H1 (cell line): ENCODE data around the gene MOGAT3. TPM values are rescaled to one million over a fixed set of nuclear protein-coding genes. Genes with fewer than 3 reads are reported as not detected.

ENCODE experiments used
- ATF2 ChIP-seq: IDR thresholded peaks from 2 replicates; pipeline ENCODE4 v1.6.1; 2012; ENCODE audit warnings: low read length, inconsistent platforms
- CHD2 ChIP-seq: IDR thresholded peaks from 2 replicates; pipeline ENCODE4 v1.6.1; 2012; ENCODE audit warnings: low read length, improper control_type of control experiment
- CTBP2 ChIP-seq: IDR thresholded peaks from 2 replicates; pipeline ENCODE4 v1.7.0; 2011; ENCODE audit warnings: borderline replicate concordance, mild to moderate bottlenecking, moderate library complexity, mixed read lengths, low read length; ENCODE audit not compliant: insufficient read depth, insufficient read length
- EZH2 ChIP-seq: fragments of 200-600 bp; sonication (generic); IDR thresholded peaks from 2 replicates; pipeline ENCODE4 v1.7.1; 2012; ENCODE audit warnings: low read depth, mild to moderate bottlenecking, moderate library complexity, low read length, inconsistent platforms; ENCODE audit not compliant: severe bottlenecking
- HDAC2 ChIP-seq, 2 experiments: fragments of 300-600 bp in 1 of 2; sonication (generic) in 1 of 2; IDR thresholded peaks; 2 replicates each; pipeline ENCODE4 v1.6.1; 2011 to 2012; ENCODE audit warnings: low read depth in 2 of 2, low read length in 2 of 2, mild to moderate bottlenecking in 2 of 2, moderate library complexity in 2 of 2, borderline replicate concordance in 1 of 2, inconsistent platforms in 1 of 2
- JUND ChIP-seq: IDR thresholded peaks from 2 replicates; pipeline ENCODE4 v1.6.1; 2011; ENCODE audit warnings: mild to moderate bottlenecking, improper control_type of control experiment, low read length
- PHF8 ChIP-seq: fragments of 200-600 bp; sonication (generic); conservative IDR thresholded peaks from 2 replicates; pipeline ENCODE4 v1.7.1; 2012; ENCODE audit warnings: low read depth, mild to moderate bottlenecking, inconsistent platforms, low read length, moderate library complexity
- RBBP5 ChIP-seq: IDR thresholded peaks from 2 replicates; pipeline ENCODE4 v1.7.1; 2012; ENCODE audit warnings: low read depth, mild to moderate bottlenecking, inconsistent platforms, low read length, moderate library complexity, borderline replicate concordance
- SAP30 ChIP-seq: fragments of 300-600 bp; sonication (generic); IDR thresholded peaks from 2 replicates; pipeline ENCODE4 v1.7.1; 2012; ENCODE audit warnings: low read length, moderate library complexity, mild to moderate bottlenecking, inconsistent platforms; ENCODE audit not compliant: insufficient read depth, insufficient replicate concordance
- TCF12 ChIP-seq: IDR thresholded peaks from 2 replicates; pipeline ENCODE4 v1.6.1; 2011; ENCODE audit warnings: low read depth, mild to moderate bottlenecking, low read length
- TEAD4 ChIP-seq: IDR thresholded peaks from 2 replicates; pipeline ENCODE4 v1.6.1; 2012; ENCODE audit warnings: low read depth, low read length, inconsistent platforms, mixed read lengths
- polyA plus RNA-seq, 7 experiments: library from polyadenylated mRNA; depleted of rRNA in 3 of 7; stranded (reverse) in 5 of 7; unstranded in 2 of 7; fragments of >200 nt in 5 of 7; fragments of 200-250 nt in 2 of 7; gene quantifications; 1 replicate in 5 of 7; 2 replicates in 1 of 7; 4 replicates in 1 of 7; pipeline versions ENCODE4 v1.2.1 to v1.2.3, GENCODE V29; 2011 to 2013; ENCODE audit warnings: missing spikeins in 2 of 7, mixed read lengths in 2 of 7
- total RNA-seq: library from RNA; stranded (reverse); fragmentation: NEBNext Ultra II Directional; extraction: Animal tissue kit (Norgen Biotek cat#: 25700); gene quantifications from 2 replicates; pipeline ENCODE4 v1.2.1, GENCODE V29; 2021
- TF ChIP-seq, protein P1 (sequence below): IDR thresholded peaks from 2 replicates; pipeline ENCODE4 v1.6.1; 2011; ENCODE audit warnings: low read depth, mild to moderate bottlenecking, low read length; ENCODE audit not compliant: insufficient read depth
- TF ChIP-seq, protein P2 (sequence below), 3 experiments: IDR thresholded peaks; 1 replicate in 2 of 3; 2 replicates in 1 of 3; pipeline versions ENCODE4 v1.5.1 to v1.6.1; 2011; ENCODE audit warnings: low read length in 3 of 3, mild to moderate bottlenecking in 3 of 3, inconsistent platforms in 2 of 3, low read depth in 1 of 3, moderate library complexity in 1 of 3; ENCODE audit not compliant: insufficient read depth in 1 of 3; ENCODE audit errors: control extremely low read depth in 1 of 3

MOGAT3 gene
- total and polyA plus RNA-seq, 2 of the 8 experiments (the other 6 are each of a cell fraction or from before 2014, with no cell fraction given), result 0.21 to 0.82 TPM

DNA sequence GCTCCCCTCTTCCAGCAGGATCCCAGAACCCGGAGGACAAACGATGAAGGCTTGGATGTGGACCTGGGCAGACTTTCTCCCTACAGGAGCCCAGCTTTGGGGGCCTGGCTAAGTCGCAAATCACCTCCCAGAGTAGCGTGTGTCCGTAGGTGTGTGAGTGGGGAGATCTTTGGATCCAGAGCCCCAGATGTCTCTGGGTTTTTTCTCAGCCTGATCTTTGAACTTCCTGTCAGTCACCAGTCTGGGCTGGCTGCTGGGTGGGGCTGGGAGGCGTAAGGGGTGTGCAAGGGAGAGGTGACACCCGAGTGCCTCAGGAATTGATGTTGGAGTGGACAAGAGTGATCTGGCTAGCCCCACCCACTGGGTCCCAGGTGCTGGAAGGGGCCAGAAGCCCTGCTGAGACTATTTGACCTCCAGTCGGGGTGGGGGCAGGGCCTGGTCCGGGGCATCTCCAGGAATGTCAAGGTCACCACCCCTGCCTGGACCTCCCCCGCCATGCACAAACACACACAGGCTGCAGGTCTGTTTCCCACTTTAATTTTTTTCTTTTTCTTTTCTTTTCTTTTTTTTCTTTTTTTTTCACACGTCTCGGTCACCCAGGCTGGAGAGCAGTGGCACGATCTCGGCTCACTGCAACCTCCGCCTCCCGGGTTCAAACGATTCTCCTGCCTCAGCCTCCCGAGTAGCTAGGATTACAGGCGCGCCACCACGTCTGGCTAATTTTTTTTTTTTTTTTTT lies at the start of gene MOGAT3 (continued):
- TF ChIP-seq PHF8 (no peak), JUND (no peak), EZH2 (peak; percentile 35), TCF12 (peak; percentile 78; the same call in 1 of the 2 replicates), RBBP5 (peak; percentile 35; the same call in 1 of the 2 replicates), TEAD4 (peak; percentile 74), SAP30 (no peak), HDAC2 (IDR thresholded peaks at IDR 0.05; ENCODE audit: borderline replicate concordance in 1 of 2, low read depth in 2 of 2, low read length in 2 of 2) (no peak; a peak in 1 of 4 replicates), CHD2 (peak; percentile 40; the same call in 1 of the 2 replicates), CTBP2 (peak; percentile 45), ATF2 (no peak)
- TF ChIP-seq, protein P1, sequence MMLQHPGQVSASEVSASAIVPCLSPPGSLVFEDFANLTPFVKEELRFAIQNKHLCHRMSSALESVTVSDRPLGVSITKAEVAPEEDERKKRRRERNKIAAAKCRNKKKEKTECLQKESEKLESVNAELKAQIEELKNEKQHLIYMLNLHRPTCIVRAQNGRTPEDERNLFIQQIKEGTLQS, result no peak
- TF ChIP-seq, protein P2, sequence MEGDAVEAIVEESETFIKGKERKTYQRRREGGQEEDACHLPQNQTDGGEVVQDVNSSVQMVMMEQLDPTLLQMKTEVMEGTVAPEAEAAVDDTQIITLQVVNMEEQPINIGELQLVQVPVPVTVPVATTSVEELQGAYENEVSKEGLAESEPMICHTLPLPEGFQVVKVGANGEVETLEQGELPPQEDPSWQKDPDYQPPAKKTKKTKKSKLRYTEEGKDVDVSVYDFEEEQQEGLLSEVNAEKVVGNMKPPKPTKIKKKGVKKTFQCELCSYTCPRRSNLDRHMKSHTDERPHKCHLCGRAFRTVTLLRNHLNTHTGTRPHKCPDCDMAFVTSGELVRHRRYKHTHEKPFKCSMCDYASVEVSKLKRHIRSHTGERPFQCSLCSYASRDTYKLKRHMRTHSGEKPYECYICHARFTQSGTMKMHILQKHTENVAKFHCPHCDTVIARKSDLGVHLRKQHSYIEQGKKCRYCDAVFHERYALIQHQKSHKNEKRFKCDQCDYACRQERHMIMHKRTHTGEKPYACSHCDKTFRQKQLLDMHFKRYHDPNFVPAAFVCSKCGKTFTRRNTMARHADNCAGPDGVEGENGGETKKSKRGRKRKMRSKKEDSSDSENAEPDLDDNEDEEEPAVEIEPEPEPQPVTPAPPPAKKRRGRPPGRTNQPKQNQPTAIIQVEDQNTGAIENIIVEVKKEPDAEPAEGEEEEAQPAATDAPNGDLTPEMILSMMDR (IDR thresholded peaks at IDR 0.05; ENCODE audit: control extremely low read depth in 1 of 3, insufficient read depth in 1 of 3, low read depth in 1 of 3, low read length in 3 of 3), result no peak
- TF ChIP-seq, all 59 proteins: peak for 7
